SK-N-SH (cell line): ENCODE measurements around the gene CLSTN2. TPM values are rescaled to one million over a fixed set of nuclear protein-coding genes. Genes with fewer than 3 reads are reported as not detected.

Experiments used
- CTCF ChIA-PET: fragments of 300-600, 350-600 bp; formaldehyde crosslinking; extraction: SDS; loops from one replicate; lab custom pipeline; 2021; lab: Yijun Ruan, JAX
- POLR2A ChIA-PET: fragments of 350-600 bp; sonication (Branson Sonifier 250); formaldehyde crosslinking; extraction: SDS; loops from one replicate; lab custom pipeline; 2020; ENCODE audit warnings: antibody characterized with exemption, inconsistent platforms; lab: Yijun Ruan, JAX
- DNase-seq: peaks from one replicate; pipeline ENCODE4 v3.0.0; 2012
- H2AFZ ChIP-seq: fragments of 200-600 bp; sonication (generic); 2 replicates; pipeline ENCODE4 v1.8.1; 2016; ENCODE audit warnings: antibody characterized with exemption, mild to moderate bottlenecking, low read depth
- H3F3A ChIP-seq: fragments of 200-600 bp; sonication (generic); replicated peaks from 2 replicates; pipeline ENCODE3; 2016; ENCODE audit warnings: antibody characterized with exemption, mild to moderate bottlenecking; ENCODE audit not compliant: insufficient read depth
- H3K27ac ChIP-seq, 2 experiments: fragments of 200-500 bp in 1 of 2; fragments of 200-600 bp in 1 of 2; sonication (Bioruptor generic) in 1 of 2; sonication (generic), shearing (Covaris generic) in 1 of 2; 2 replicates each; pipeline versions ENCODE4 v1.5.1 to v1.6.1; 2014 to 2016; ENCODE audit warnings: low read depth in 2 of 2, inconsistent platforms in 1 of 2, low read length in 1 of 2, mild to moderate bottlenecking in 1 of 2, mixed read lengths in 1 of 2
- H3K27me3 ChIP-seq: fragments of 200-600 bp; sonication (generic), shearing (Covaris generic); 2 replicates; pipeline ENCODE4 v1.6.1; 2016; ENCODE audit warnings: mixed run types; ENCODE audit not compliant: insufficient read depth
- H3K36me3 ChIP-seq, 2 experiments: fragments of 200-500 bp in 1 of 2; fragments of 200-600 bp in 1 of 2; sonication (Bioruptor generic) in 1 of 2; sonication (generic) in 1 of 2; replicated peaks in 1 of 2; 2 replicates each; pipeline versions ENCODE3 to v1.5.1; 2014 to 2016; ENCODE audit warnings: low read length in 1 of 2, mild to moderate bottlenecking in 1 of 2; ENCODE audit not compliant: insufficient read depth in 2 of 2, control insufficient read depth in 1 of 2
- H3K4me1 ChIP-seq, 2 experiments: fragments of 200-500 bp in 1 of 2; fragments of 200-600 bp in 1 of 2; sonication (Bioruptor generic) in 1 of 2; sonication (generic), shearing (Covaris generic) in 1 of 2; 2 replicates each; pipeline versions ENCODE4 v1.5.1 to v1.6.1; 2014 to 2016; ENCODE audit warnings: low read depth in 1 of 2, low read length in 1 of 2, mixed run types in 1 of 2; ENCODE audit not compliant: insufficient read depth in 2 of 2, control insufficient read depth in 1 of 2
- H3K4me2 ChIP-seq: fragments of 200-600 bp; sonication (generic), shearing (Covaris generic); 2 replicates; pipeline ENCODE4 v1.6.1; 2017; ENCODE audit warnings: mixed run types
- H3K4me3 ChIP-seq, 2 experiments: fragments of 200-500 bp in 1 of 2; fragments of 200-600 bp in 1 of 2; sonication (Bioruptor generic) in 1 of 2; sonication (generic), shearing (Covaris generic) in 1 of 2; 2 replicates each; pipeline versions ENCODE4 v1.5.1 to v1.8.1; 2014 to 2016; ENCODE audit warnings: low read depth in 2 of 2, inconsistent platforms in 1 of 2, low read length in 1 of 2, mild to moderate bottlenecking in 1 of 2, mixed read lengths in 1 of 2, moderate library complexity in 1 of 2
- H3K79me2 ChIP-seq: fragments of 200-600 bp; sonication (generic); 2 replicates; pipeline ENCODE4 v1.8.1; 2017; ENCODE audit warnings: mild to moderate bottlenecking; ENCODE audit not compliant: insufficient read depth
- H3K9ac ChIP-seq: fragments of 200-600 bp; sonication (generic); 2 replicates; pipeline ENCODE4 v1.6.1; 2017; ENCODE audit warnings: mixed run types
- H3K9me2 ChIP-seq: fragments of 200-600 bp; sonication (generic); 2 replicates; pipeline ENCODE4 v1.6.1; 2017; ENCODE audit warnings: mixed run types
- H3K9me3 ChIP-seq: fragments of 200-600 bp; sonication (generic); 2 replicates; pipeline ENCODE4 v1.6.1; 2017; ENCODE audit warnings: mixed run types, mild to moderate bottlenecking, moderate library complexity
- H4K20me1 ChIP-seq: fragments of 200-600 bp; sonication (generic); 2 replicates; pipeline ENCODE4 v1.6.1; 2017; ENCODE audit warnings: mild to moderate bottlenecking, mixed run types; ENCODE audit not compliant: insufficient read depth
- ELF1 ChIP-seq: IDR thresholded peaks from 2 replicates; pipeline ENCODE4 v1.4.0; 2012
- GATA2 ChIP-seq: sonication (generic); formaldehyde crosslinking; IDR thresholded peaks from 2 replicates; pipeline ENCODE4 v1.5.0; 2020; ENCODE audit warnings: mild to moderate bottlenecking, missing genetic modification reagents
- MEF2A ChIP-seq: IDR thresholded peaks from 2 replicates; pipeline ENCODE4 v1.4.0; 2012; ENCODE audit warnings: low read depth, borderline replicate concordance
- MXI1 ChIP-seq: IDR thresholded peaks from 2 replicates; pipeline ENCODE4 v1.6.1; 2012; ENCODE audit warnings: mild to moderate bottlenecking, low read depth, low read length, improper control_type of control experiment
- NFIC ChIP-seq: IDR thresholded peaks from 2 replicates; pipeline ENCODE4 v1.4.0; 2012; ENCODE audit warnings: borderline replicate concordance
- NRF1 ChIP-seq: IDR thresholded peaks from 2 replicates; pipeline ENCODE4 v1.6.1; 2012; ENCODE audit warnings: low read depth, mild to moderate bottlenecking, low read length
- POLR2AphosphoS5 ChIP-seq: IDR thresholded peaks from 2 replicates; pipeline ENCODE4 v1.6.1; 2012; ENCODE audit warnings: low read depth, low read length
- RFX5 ChIP-seq: IDR thresholded peaks from 2 replicates; pipeline ENCODE4 v1.6.1; 2012; ENCODE audit warnings: mild to moderate bottlenecking, improper control_type of control experiment, low read length
- SIN3A ChIP-seq: IDR thresholded peaks from 2 replicates; pipeline ENCODE4 v1.6.1; 2012; ENCODE audit warnings: low read depth, mild to moderate bottlenecking, low read length, moderate library complexity, borderline replicate concordance
- SMC3 ChIP-seq: IDR thresholded peaks from 2 replicates; pipeline ENCODE4 v1.6.1; 2012; ENCODE audit warnings: low read depth, low read length, improper control_type of control experiment
- YY1 ChIP-seq: IDR thresholded peaks from 2 replicates; pipeline ENCODE4 v1.4.0; 2012; ENCODE audit warnings: low read depth, mild to moderate bottlenecking
- ZBTB33 ChIP-seq: IDR thresholded peaks from 2 replicates; pipeline ENCODE4 v1.4.0; 2012; ENCODE audit warnings: low read depth, borderline replicate concordance
- WGBS: methylation state at CpG from one replicate; pipeline ENCODE4 v1.1.6; 2017; ENCODE audit warnings: low lambda C conversion rate; 5-methylcytosine and 5-hydroxymethylcytosine counted together
- polyA plus RNA-seq, 3 experiments: library from polyadenylated mRNA; depleted of rRNA; stranded (reverse); fragments of >200 nt; gene quantifications; 2 replicates each; pipeline ENCODE4 v1.2.3, GENCODE V29; 2012
- TF ChIP-seq, protein P1 (sequence below): IDR thresholded peaks from 2 replicates; pipeline ENCODE4 v1.4.0; 2012; ENCODE audit warnings: low read depth
- TF ChIP-seq, protein P2 (sequence below): IDR thresholded peaks from 2 replicates; pipeline ENCODE4; 2012
- TF ChIP-seq, protein P3 (sequence below): fragments of 150-350 bp; IDR thresholded peaks from 2 replicates; pipeline ENCODE4 v1.6.1; 2016; ENCODE audit warnings: mild to moderate bottlenecking, low read depth, low read length

CLSTN2 gene
- polyA plus RNA-seq, 1 of the 3 experiments (the other 2 are of a cell fraction), result 0.02 TPM

- no peak for DNase-seq
- H3F3A ChIP-seq, result no peaks in the 10 kb centered on the region
- H3K4me2 ChIP-seq, result no peak overlapping the region
- H4K20me1 ChIP-seq, result no peaks in the 10 kb centered on the region
- no peak overlapping the region; a peak in 1 of 4 replicates for H3K27ac ChIP-seq
- H3K79me2 ChIP-seq, result no peaks in the 10 kb centered on the region
- no peaks in the 10 kb centered on the region for H3K36me3 ChIP-seq
- H3K9me2 ChIP-seq, result no peaks in the 10 kb centered on the region
- ChIA-PET CTCF (interaction anchor here (1.8 to 3.0 kb wide), 2 partner anchors 8 to 11 kb away, joined by 3 to 13 read pairs; no protein-coding TSS in a partner anchor), POLR2A (no interaction called here)
- H3K9me3 ChIP-seq, result no peaks in the 10 kb centered on the region
- no peak overlapping the region for H3K9ac ChIP-seq
- no peak overlapping the region for H3K4me3 ChIP-seq
- H3K27me3 ChIP-seq, result no peaks in the 10 kb centered on the region
- TF ChIP-seq SIN3A (no peak), MEF2A (no peak), RFX5 (no peak), GATA2 (CRISPR knock-in tag) (no peak), ELF1 (no peak), MXI1 (no peak), ZBTB33 (no peak), SMC3 (no peak), YY1 (no peak), NFIC (no peak), POLR2AphosphoS5 (no peak), NRF1 (no peak)
- TF ChIP-seq, protein P1, sequence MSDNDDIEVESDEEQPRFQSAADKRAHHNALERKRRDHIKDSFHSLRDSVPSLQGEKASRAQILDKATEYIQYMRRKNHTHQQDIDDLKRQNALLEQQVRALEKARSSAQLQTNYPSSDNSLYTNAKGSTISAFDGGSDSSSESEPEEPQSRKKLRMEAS, result no peak
- TF ChIP-seq, protein P2, sequence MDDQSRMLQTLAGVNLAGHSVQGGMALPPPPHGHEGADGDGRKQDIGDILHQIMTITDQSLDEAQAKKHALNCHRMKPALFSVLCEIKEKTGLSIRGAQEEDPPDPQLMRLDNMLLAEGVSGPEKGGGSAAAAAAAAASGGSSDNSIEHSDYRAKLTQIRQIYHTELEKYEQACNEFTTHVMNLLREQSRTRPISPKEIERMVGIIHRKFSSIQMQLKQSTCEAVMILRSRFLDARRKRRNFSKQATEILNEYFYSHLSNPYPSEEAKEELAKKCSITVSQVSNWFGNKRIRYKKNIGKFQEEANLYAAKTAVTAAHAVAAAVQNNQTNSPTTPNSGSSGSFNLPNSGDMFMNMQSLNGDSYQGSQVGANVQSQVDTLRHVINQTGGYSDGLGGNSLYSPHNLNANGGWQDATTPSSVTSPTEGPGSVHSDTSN, result no peak
- TF ChIP-seq, protein P3, sequence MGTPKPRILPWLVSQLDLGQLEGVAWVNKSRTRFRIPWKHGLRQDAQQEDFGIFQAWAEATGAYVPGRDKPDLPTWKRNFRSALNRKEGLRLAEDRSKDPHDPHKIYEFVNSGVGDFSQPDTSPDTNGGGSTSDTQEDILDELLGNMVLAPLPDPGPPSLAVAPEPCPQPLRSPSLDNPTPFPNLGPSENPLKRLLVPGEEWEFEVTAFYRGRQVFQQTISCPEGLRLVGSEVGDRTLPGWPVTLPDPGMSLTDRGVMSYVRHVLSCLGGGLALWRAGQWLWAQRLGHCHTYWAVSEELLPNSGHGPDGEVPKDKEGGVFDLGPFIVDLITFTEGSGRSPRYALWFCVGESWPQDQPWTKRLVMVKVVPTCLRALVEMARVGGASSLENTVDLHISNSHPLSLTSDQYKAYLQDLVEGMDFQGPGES, result no peak
- no peak overlapping the region for H2AFZ ChIP-seq
- peaks cover 0 to 8% of the 10 kb centered on the region in 2 experiments; a peak in 2 of 4 replicates for H3K4me1 ChIP-seq
- WGBS, result 63% methylated on average over 1 of the region's 1 CpG
Observed at GRCh38 chr3:140424211-140424610, 489.2 kb downstream of the CLSTN2 start.
